NCI-H2171 (cell line): ENCODE data around the gene NKTR.

ENCODE experiments used
- DNase-seq: peaks from one replicate; lab custom pipeline; 2025; lab: John Stamatoyannopoulos, UW

The NKTR gene

DNA sequence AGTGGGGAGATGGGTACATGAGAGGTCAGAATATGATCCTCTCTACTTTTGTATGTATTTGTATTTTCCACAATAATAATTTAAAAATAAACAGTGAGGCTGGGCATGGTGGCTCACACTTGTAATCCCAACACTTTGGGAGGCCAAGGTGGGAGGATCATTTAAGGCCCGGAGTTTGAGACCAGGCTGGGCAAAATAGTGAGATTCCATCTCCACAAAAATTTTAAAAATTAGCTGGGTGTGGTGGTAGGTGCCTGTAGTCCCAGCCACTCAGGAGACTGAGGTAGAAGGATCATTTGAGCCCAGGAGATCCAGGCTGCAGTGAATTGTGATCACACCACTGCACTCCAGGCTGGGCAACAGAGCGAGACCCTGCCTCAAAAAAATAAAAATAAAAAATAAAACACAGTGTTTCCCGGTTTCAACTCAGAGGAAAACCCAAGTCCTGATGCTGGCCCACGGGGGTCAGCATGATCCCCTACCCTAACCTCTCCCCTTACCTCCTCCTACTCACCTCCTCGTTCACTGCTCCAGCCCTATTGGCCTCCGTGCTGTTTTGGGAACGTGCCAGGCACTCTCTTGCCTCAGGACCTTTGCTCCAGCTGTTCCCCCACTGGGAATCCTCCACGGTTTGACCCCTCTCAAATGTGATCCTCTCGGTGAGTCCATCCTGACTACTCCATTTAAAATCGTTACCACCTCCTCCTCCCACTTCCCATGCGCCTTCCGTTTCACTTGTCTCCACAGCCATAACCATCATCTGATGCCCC, 82.0 kb downstream of the NKTR start:
- DNase-seq: no peak

DNA sequence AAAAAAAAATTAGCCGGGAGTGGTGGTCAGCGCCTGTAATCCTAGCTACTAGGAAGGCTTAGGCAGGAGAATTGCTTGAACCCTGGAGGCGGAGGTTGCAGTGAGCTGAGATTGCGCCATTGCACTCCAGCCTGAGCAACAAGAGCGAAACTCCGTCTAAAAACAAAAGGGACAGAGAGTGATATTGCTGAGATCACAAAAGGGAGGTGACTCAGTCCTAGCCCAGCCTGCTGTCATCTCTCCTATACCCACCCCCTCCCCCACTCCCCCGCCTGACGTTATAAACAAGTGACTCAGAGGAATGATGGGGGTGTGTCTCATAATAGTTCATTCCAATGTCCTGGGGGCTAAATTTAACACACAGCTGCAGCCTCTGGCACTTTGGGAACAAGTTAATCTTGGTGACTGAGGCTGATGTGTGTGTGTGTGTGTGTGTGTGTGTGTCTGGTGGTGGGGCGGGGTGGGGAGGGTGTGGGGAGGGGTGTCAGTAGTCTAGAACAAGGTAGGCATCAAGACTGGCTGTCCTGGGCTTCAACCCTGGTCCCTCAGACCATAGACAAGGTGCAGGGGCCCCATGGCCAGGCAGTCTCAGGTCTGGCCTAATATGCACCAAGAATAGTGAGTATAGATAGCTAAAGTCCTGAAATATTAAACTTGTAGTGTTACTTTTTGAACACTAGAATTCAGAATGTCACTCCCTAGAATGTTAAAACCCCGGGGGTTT, 83.6 kb downstream of the NKTR start:
- no peak for DNase-seq

DNA sequence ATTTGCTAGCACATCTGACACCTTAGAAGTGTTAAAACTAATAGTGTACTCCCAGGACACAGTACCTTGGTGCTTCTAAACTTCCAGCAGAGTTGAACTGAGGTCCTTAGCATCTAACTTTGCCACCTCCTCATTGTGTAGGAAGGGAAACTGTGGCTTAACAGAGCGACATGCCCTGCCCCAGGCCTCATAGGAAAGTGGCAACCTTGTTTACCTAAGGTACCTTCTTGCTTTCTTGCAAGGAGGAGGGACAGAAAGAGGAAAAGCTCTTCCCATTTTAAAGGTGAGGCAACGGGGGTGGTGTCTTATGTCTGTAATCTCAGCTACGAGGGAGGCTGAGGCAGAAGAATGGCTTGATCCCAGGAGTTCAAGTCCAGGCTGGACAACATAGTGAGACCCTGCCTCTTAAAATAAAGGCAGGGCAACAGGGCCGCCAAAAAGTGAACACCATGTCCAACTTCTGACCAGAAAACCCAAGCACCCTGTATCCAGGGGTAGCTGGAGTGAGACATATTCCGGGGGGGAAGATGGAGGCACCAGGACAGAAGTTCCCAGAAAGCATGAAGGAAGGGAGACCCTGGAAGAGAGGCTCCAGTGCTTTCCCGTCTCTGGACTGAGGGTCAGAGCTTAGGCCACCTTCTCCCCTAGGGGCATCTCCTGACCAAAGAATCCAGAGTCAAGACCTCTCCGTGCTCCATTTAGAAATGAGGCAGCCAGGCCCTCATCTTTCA, 84.3 kb downstream of the NKTR start:
- DNase-seq: no peak

- DNase-seq: no peak
Observed at GRCh38 chr3:42685363-42685881, 84.9 kb downstream of the NKTR start, which contains the start of gene KLHL40. Gene KLHL40 (plus strand): TSS chr3:42685537. CDS start chr3:42685619, 82 bp downstream.

DNA sequence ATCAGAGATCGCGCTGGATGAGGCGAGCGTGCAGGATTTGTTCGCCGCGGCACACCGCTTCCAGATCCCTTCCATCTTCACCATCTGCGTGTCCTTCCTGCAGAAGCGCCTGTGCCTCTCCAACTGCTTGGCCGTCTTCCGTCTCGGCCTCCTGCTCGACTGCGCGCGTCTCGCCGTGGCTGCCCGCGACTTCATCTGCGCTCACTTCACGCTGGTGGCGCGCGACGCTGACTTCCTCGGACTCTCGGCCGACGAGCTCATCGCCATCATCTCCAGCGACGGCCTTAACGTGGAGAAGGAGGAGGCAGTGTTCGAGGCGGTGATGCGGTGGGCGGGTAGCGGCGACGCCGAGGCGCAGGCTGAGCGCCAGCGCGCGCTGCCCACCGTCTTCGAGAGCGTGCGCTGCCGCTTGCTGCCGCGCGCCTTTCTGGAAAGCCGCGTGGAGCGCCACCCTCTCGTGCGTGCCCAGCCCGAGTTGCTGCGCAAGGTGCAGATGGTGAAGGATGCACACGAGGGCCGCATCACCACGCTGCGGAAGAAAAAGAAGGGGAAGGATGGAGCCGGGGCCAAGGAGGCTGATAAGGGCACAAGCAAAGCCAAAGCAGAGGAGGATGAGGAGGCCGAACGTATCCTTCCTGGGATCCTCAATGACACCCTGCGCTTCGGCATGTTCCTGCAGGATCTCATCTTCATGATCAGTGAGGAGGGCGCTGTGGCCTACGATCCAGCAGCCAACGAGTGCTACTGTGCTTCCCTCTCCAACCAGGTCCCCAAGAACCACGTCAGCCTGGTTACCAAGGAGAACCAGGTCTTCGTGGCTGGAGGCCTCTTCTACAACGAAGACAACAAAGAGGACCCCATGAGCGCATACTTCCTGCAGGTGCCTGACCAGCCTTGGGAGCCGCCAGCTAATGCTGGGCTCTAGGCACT, 85.7 kb downstream of the NKTR start:
- no peak for DNase-seq

- no peak for DNase-seq
Observed at GRCh38 chr3:42686832-42687650, 86.6 kb downstream of the NKTR start.

GRCh38 chr3:42688016-42688415, 87.5 kb downstream of the NKTR start:
- no peak for DNase-seq

DNA sequence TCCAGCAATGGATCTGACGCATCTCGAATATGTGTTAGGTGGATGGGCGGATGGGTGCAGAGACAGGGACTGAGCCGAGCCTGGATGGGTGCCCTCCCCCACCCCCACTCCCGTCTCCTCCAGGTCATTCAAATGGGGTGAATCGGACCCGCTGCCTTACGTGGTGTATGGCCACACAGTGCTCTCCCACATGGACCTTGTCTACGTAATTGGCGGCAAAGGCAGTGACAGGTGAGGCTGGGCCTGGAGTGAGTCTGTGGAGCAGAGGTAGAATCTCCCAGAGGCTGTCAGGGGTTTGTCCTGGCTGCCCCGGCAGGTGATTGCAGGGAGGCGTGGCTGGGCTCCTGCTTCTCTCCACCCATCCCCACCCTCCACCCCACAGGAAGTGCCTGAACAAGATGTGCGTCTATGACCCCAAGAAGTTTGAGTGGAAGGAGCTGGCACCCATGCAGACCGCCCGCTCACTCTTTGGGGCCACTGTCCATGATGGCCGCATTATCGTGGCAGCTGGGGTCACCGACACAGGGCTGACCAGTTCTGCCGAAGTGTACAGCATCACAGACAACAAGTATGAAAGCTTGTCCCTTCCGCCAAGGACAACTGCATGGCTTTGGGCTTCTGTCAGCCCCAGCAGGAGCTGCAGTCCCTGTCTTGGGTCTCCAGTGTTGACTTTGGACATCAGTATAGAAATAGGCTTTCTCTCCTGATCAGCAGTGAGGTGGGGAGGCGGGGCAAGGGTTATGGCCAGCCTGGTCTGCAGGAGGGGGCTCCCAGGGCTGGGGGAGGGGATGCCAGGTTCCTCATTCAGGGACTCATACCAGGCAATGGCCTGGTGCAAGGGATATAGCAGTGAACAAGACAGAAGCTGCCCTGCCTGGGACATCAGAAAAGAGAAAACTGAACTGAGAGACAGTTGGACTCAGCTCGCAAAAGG, 88.3 kb downstream of the NKTR start:
- DNase-seq: no peak

DNA sequence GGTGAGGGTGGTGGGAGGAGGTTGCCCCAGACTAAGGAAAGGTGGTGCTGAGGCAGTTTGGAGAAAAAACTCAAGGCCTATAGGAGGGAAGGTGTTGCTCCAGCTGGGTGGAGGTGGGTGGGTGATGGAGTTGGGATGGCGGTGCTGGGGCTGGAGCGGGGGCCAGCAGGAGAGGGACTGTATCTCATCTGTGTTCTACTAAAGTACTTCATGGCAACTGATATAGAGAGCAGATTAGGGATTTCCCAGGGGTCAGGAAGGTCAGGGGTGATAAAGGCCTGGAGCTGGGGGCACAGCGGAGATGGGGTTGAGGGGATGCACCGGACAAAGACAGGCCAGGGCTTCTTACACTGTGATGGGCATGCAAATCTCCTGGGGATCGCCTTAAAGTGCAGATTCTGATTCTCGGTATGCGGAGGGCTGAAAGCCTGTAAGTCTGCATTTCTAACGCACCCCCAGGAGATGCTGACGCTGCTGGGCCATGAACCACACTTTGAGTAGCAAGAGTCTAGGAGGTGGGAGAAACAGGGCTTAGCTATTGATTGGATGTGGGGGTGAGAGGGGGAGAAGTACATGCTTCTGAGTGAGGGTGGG, 89.0 kb downstream of the NKTR start:
- no peak for DNase-seq

DNA sequence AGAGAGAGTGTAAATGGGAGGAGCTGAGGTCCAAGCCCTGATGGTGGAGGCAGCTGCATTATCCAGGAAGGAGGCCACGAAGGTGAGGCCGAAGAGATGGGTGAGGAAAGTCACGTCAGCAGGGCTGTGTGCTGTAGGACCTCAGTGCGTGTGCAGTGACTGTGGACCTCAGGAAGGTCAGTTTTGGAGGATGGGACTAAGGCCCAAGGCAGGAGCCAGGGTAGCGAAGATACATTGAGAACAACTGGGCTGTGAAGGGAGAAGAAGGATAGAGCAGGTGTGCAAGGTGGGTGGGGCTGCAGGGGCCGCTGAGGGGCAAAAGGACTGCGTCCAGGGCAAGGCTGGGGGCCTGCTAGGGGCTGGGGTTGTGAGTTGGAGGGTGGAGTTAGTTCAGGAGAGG, 89.7 kb downstream of the NKTR start:
- no peak for DNase-seq

- no peak for DNase-seq
Observed at GRCh38 chr3:42690766-42691680, 90.5 kb downstream of the NKTR start.

DNA sequence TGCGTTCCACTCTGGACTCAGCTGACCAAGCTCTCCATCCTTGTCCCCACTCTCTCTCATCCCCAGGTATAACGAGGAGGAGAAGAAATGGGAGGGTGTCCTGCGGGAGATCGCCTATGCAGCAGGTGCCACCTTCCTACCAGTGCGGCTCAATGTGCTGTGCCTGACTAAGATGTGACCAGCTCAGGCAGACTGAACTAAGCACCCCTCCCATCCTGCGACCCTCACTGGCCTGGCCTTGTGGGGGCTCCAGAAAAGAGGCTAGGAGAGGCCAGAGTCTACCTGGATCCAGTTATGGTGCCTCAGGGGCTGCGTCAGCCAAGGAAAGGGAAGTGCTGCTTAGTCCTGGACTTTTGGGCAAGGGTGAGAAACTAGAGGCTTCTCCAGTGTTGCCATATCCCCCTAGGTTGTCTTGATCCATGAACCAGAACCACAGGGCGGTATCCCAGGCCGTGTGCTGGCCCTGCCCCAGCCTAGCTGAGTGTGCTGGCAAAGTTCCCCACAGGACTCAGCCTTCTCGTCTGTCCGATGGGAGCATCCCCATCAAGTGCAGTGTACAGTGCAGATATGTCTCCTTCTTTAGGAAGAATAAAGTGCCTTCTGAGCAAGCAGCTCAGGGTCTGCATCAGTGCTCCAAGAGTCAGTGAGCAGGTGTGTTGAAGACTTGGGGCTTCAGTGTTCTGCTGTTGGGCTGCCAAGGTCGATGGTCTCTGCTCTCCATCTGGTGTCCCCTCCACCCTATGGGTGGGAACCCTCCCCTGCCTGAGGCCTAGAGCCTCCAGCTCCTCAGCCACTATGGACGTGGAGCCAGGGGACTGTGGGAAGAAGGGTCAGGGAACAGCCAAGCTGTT, 91.6 kb downstream of the NKTR start:
- DNase-seq: no peak

DNA sequence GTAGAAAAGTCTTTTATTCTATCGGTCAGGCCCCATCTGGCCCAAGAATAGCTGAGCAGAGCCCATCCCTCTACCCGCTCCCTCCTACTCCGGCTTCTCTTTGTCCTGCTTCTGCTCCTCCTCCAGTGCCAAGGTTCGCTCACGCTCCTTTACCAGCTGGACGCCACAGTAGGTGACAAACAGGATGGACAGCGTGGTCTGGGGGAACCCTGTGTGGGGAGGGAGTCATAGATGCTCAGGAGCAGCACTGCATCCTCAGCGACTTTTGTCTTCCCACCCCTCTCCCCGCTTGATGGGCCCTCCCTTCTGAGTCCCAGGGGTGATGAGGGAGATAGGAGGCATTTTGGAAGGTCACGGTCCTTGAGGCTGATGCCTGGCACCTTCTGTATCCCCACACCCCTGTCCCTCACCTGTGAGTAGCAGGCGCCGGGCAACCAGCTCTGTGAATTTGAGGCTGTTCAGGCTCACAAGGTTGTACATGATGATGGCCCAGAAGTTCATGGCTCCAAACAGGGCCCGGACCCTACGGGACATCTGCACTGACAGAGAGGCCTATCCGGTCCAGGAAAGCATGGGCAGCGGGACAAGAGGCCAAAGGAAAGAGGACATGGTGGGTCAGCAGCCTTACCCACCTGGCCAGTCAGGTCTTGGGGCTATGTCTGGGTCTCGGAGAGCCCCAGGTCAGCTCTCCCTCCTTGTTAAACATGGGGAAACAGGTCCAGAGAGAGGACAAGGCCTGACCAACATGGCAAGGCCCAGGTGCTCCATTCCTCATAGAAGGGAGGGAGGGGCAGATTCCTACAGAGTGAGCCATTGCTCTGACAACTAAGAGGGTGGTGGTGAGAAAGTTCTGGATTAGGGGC, 92.4 kb downstream of the NKTR start:
- DNase-seq: no peak

- no peak for DNase-seq
Observed at GRCh38 chr3:42693530-42693930, 93.0 kb downstream of the NKTR start.

DNA sequence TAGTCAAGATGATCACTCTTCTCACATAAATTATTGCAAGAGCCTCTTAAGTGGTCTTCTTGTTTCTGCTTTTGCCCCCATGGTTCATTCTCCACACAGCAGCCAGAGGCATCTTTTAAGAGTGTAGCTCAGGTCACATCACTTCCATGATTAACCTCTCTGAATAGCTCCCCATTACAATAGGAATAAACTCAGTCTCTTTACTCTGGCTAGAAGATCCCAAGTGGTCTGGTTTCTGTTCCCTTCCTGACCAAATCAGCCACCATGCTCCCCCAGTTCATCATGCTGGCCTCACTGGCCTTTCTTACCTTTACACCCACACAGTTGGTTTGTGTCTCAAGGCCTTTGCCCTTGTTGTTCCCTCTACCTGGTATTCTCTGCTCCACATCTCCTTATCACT, 93.9 kb downstream of the NKTR start:
- DNase-seq: no peak
